Measurements from ENCODE around the gene TTLL1.

GRCh38 chr22:43090130-43090789 lies 1.1 kb upstream of the TTLL1 start:
- no peak for TF ChIP-seq FOXP4 (CRISPR knock-in tag; IDR thresholded peaks at IDR 0.05)
- no peak for TF ChIP-seq ZNF396 (CRISPR knock-in tag; IDR thresholded peaks at IDR 0.05; ENCODE audit: borderline replicate concordance)
- no peak for TF ChIP-seq ZBTB43 (CRISPR knock-in tag; IDR thresholded peaks at IDR 0.05)
- TF ChIP-seq GABPB1 (CRISPR knock-in tag; IDR thresholded peaks at IDR 0.05) = no peak
- TF ChIP-seq CBFB (CRISPR knock-in tag; IDR thresholded peaks at IDR 0.05; ENCODE audit: low read depth) = no peak
- no peak for TF ChIP-seq CTCF (IDR thresholded peaks at IDR 0.05)
- TF ChIP-seq ATF1 (CRISPR knock-in tag; IDR thresholded peaks at IDR 0.05) = no peak
- TF ChIP-seq E2F1 (CRISPR knock-in tag; IDR thresholded peaks at IDR 0.05) = no peak
